ENCODE results near the gene FRZB.

DNA sequence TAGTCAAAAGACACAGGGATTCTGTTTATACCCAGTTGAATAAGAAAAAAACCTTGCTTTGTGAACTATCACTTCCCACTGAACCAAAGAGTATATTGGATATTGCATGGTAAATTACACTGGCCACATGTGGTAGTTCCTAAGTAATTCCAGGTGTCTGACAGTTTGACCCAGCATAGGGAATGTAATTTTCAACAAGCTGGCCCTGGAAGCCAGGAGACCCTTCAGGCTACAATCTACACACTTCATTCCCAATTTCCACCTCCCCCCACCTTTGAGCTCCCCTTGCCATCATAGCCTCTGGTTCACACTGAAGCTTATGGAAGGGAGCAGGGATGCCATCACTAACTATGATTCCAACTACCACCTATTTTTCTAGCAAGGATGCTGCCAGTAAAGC lies 2.8 kb downstream of the FRZB start:
- TF ChIP-seq POLR2A (IDR thresholded peaks at IDR 0.05) (no peak), CTCF (IDR thresholded peaks at IDR 0.05) (no peak)

Data from lower leg skin (tissue), 3 donors.